Naive thymus-derived CD4-positive, alpha-beta T cell (primary cell): ENCODE results near the gene TMEM30B. TPM values are rescaled to one million over a fixed set of nuclear protein-coding genes. Genes with fewer than 3 reads are reported as not detected.

Experiments used
- ATAC-seq: fragments of 150-1000 bp; cut with Tn5 transposase; 2 replicates; pipeline ENCODE4 v1.10.0; 2021; ENCODE audit warnings: mild to moderate bottlenecking, moderate library complexity
- CTCF ChIA-PET: fragments of 350-600 bp; sonication (Branson Sonifier 250); formaldehyde crosslinking; loops from one replicate; lab custom pipeline; 2021; ENCODE audit warnings: antibody characterized with exemption; lab: Charles Lee
- POLR2A ChIA-PET: fragments of 350-600 bp; sonication (Branson Sonifier 250); formaldehyde crosslinking; loops from one replicate; lab custom pipeline; 2021; ENCODE audit warnings: antibody characterized with exemption, inconsistent platforms; lab: Charles Lee
- DNase-seq, 9 donors: peaks; one replicate each; pipeline versions ENCODE4 v3.0.0 to v3.0.0-alpha.2; 2020 to 2022; ENCODE audit warnings: mixed read lengths in 1 of 9
- H3K27ac ChIP-seq: one replicate; pipeline ENCODE4 v1.7.0; 2013; ENCODE audit warnings: mild to moderate bottlenecking, low read depth, low read length, moderate library complexity
- H3K27me3 ChIP-seq, 2 donors: one replicate each; pipeline ENCODE4 v1.7.0; 2013; ENCODE audit warnings: low read length in 2 of 2, mild to moderate bottlenecking in 2 of 2, moderate library complexity in 2 of 2; ENCODE audit not compliant: control insufficient read depth in 2 of 2, insufficient read depth in 2 of 2
- H3K36me3 ChIP-seq, 3 experiments: 1 replicate in 2 of 3; 2 replicates in 1 of 3; pipeline ENCODE4 v1.7.0; 2013; ENCODE audit warnings: low read length in 3 of 3, mild to moderate bottlenecking in 3 of 3, moderate library complexity in 1 of 3; ENCODE audit not compliant: insufficient read depth in 3 of 3, control insufficient read depth in 2 of 3
- H3K4me1 ChIP-seq, 2 donors: one replicate each; pipeline ENCODE4 v1.7.0; 2013; ENCODE audit warnings: low read length in 2 of 2, mild to moderate bottlenecking in 2 of 2, moderate library complexity in 1 of 2; ENCODE audit not compliant: control insufficient read depth in 2 of 2, insufficient read depth in 2 of 2
- H3K4me3 ChIP-seq: 2 replicates; pipeline ENCODE4 v1.7.0; 2013; ENCODE audit warnings: mild to moderate bottlenecking, low read length
- H3K9me3 ChIP-seq, 3 experiments: 1 replicate in 2 of 3; 2 replicates in 1 of 3; pipeline ENCODE4 v1.7.0; 2013; ENCODE audit warnings: low read length in 3 of 3; ENCODE audit not compliant: control insufficient read depth in 2 of 3
- H3K27ac Mint-ChIP-seq, 9 donors: one replicate each; pipeline ENCODE4 v1.8.0; 2020 to 2022; ENCODE audit warnings: mixed read lengths in 9 of 9, mild to moderate bottlenecking in 8 of 9, moderate library complexity in 5 of 9, inconsistent platforms in 2 of 9
- H3K27me3 Mint-ChIP-seq, 5 donors: one replicate each; pipeline ENCODE4 v1.8.0; 2021 to 2022; ENCODE audit warnings: mixed read lengths in 5 of 5, mild to moderate bottlenecking in 1 of 5
- H3K36me3 Mint-ChIP-seq, 5 donors: one replicate each; pipeline ENCODE4 v1.8.0; 2020 to 2022; ENCODE audit warnings: mixed read lengths in 5 of 5, mild to moderate bottlenecking in 3 of 5, inconsistent platforms in 1 of 5
- H3K4me1 Mint-ChIP-seq, 7 donors: one replicate each; pipeline ENCODE4 v1.8.0; 2020 to 2022; ENCODE audit warnings: mixed read lengths in 7 of 7, mild to moderate bottlenecking in 3 of 7, inconsistent platforms in 1 of 7
- H3K4me3 Mint-ChIP-seq, 10 donors: one replicate each; pipeline ENCODE4 v1.8.0; 2020 to 2022; ENCODE audit warnings: mild to moderate bottlenecking in 10 of 10, mixed read lengths in 10 of 10, moderate library complexity in 6 of 10, inconsistent platforms in 2 of 10
- H3K9me3 Mint-ChIP-seq, 11 donors: one replicate each; pipeline ENCODE4 v1.8.0; 2020 to 2022; ENCODE audit warnings: mixed read lengths in 11 of 11, mild to moderate bottlenecking in 4 of 11, inconsistent platforms in 1 of 11, moderate library complexity in 1 of 11
- intact Hi-C, 2 donors: fragments of 100-400 bp; cut with micrococcal nuclease; formaldehyde crosslinking; loops; one replicate each; pipeline ENCODE4 v1.15.1; 2023
- polyA plus RNA-seq, 2 donors: library from polyadenylated mRNA; unstranded; fragments of 300-500 nt; fragmentation: Illumina TruSeq; gene quantifications; one replicate each; pipeline ENCODE4 v1.2.3, GENCODE V29; 2021
- total RNA-seq, 6 experiments: library from RNA in 5 of 6; stranded (reverse) in 5 of 6; gene quantifications; 1 replicate in 5 of 6; 2 replicates in 1 of 6; pipeline ENCODE4 v1.2.3 and lab custom pipeline; 2021 to 2026

Gene TMEM30B
- total and polyA plus RNA-seq, 7 experiments from 2014 or later: 0.17 to 11.2 (median 5.6) TPM

DNA sequence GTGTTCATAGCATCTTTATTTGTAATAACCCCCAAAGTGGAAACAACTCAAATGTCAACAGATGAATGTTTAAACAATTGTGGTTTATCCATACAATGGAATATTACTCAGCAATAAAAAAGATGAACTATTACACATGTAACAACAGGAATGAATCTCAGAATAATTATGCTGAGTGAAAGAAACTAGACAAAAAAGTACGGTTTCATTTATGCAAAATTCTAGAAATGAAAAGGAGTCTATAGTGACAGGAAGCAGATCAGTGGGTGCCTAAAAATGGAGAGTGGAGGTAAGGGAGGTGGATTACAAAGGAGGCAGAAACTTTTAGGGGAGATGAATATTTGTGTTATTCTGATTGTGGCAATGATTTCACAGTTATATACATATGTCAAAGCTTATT, 45.0 kb upstream of the TMEM30B start:
- peak overlapping the region; percentile 90 for H3K4me3 ChIP-seq
- H3K9me3 Mint-ChIP-seq: peaks cover 0 to 3% (median 0%) of the 10 kb centered on the region in 11 donors

GRCh38 chr14:61325166-61325565, 44.0 kb upstream of the TMEM30B start:
- H3K4me3 ChIP-seq: peak overlapping the region; percentile 90
- H3K9me3 ChIP-seq: no peaks in the 10 kb centered on the region
- no peak for DNase-seq
- H3K36me3 Mint-ChIP-seq: peaks cover 5 to 57% (median 22%) of the 10 kb centered on the region in 5 donors
- H3K4me3 Mint-ChIP-seq: peak overlapping the region in 9 of 10 donors; percentile 79 to 100 (median 98)
- intact Hi-C loops: loop anchor here in 1 of 2 donors (10.0 kb wide), 1 partner anchor 1080 kb away; the partner anchor contains the start of gene PPM1A
- H3K9me3 Mint-ChIP-seq: peaks cover 0 to 3% (median 0%) of the 10 kb centered on the region in 11 donors
- H3K27ac ChIP-seq: peak overlapping the region; percentile 91
- H3K27ac Mint-ChIP-seq: peak overlapping the region in 8 of 9 donors; percentile 64 to 99 (median 92)
- H3K27me3 Mint-ChIP-seq: no peaks in the 10 kb centered on the region
- ChIA-PET CTCF (interaction anchor here (0.6 kb wide), 1 partner anchor 9 kb away, joined by 3 read pairs; no protein-coding TSS in a partner anchor), POLR2A (interaction anchor here (10.2 kb wide), 1 partner anchor 10 kb away, joined by 214 read pairs; no protein-coding TSS in a partner anchor)
- H3K4me1 ChIP-seq: peaks cover 25 to 51% of the 10 kb centered on the region in 2 donors
- H3K36me3 ChIP-seq: peaks cover 0 to 16% (median 5%) of the 10 kb centered on the region in 3 experiments
- H3K4me1 Mint-ChIP-seq: peaks cover 35 to 61% (median 57%) of the 10 kb centered on the region in 7 donors
- H3K27me3 ChIP-seq: no peaks in the 10 kb centered on the region
- ATAC-seq: no peak

More for the DNA sequence above, 45.0 kb upstream of the TMEM30B start:
- peaks cover 0 to 16% (median 5%) of the 10 kb centered on the region in 3 experiments for H3K36me3 ChIP-seq
- no peaks in the 10 kb centered on the region for H3K9me3 ChIP-seq
- POLR2A ChIA-PET: interaction anchor here (0.8 to 10.2 kb wide), 7 partner anchors 9 to 77 kb away, joined by 3 to 214 read pairs (median 4); no protein-coding TSS in a partner anchor
- DNase-seq: no peak
- intact Hi-C loops: loop anchor here (1.0 to 10.0 kb wide), 3 partner anchors 8 to 1081 kb away; partner anchors contain the start of gene PPM1A (in 1 of the 2)
- no peak for ATAC-seq
- H3K4me1 ChIP-seq: peaks cover 30 to 53% of the 10 kb centered on the region in 2 donors
- H3K4me1 Mint-ChIP-seq: peaks cover 40 to 64% (median 60%) of the 10 kb centered on the region in 7 donors
- no peaks in the 10 kb centered on the region for H3K27me3 Mint-ChIP-seq
- peak overlapping the region in 8 of 9 donors; percentile 55 to 99 (median 89) for H3K27ac Mint-ChIP-seq
- H3K36me3 Mint-ChIP-seq: peaks cover 5 to 59% (median 26%) of the 10 kb centered on the region in 5 donors
- peak overlapping the region in 9 of 10 donors; percentile 75 to 99 (median 98) for H3K4me3 Mint-ChIP-seq
- no peaks in the 10 kb centered on the region for H3K27me3 ChIP-seq
- CTCF ChIA-PET: interaction anchor here (0.7 to 1.1 kb wide), 2 partner anchors 15 to 77 kb away, joined by 3 read pairs; no protein-coding TSS in a partner anchor
- H3K27ac ChIP-seq: peak overlapping the region; percentile 91

- no peaks in the 10 kb centered on the region for H3K27me3 Mint-ChIP-seq
- intact Hi-C loops: loop anchor here (1.0 to 10.0 kb wide), 11 partner anchors 8 to 1079 kb away; partner anchors contain the start of genes HIF1A (in 1 of the 2), PPM1A (in 1 of the 2) and SNAPC1 (in 1 of the 2)
- H3K4me3 ChIP-seq: peak overlapping the region; percentile 90
- DNase-seq: no peak
- peaks cover 0 to 16% (median 5%) of the 10 kb centered on the region in 3 experiments for H3K36me3 ChIP-seq
- H3K4me1 Mint-ChIP-seq: peaks cover 25 to 49% (median 45%) of the 10 kb centered on the region in 7 donors
- H3K9me3 ChIP-seq: no peaks in the 10 kb centered on the region
- H3K36me3 Mint-ChIP-seq: peaks cover 0 to 50% (median 22%) of the 10 kb centered on the region in 5 donors
- H3K4me3 Mint-ChIP-seq: peak overlapping the region in 9 of 10 donors; percentile 95 to 100 (median 98)
- H3K27ac Mint-ChIP-seq: peak overlapping the region in 8 of 9 donors; percentile 93 to 99 (median 97)
- ChIA-PET POLR2A (interaction anchor here (0.7 to 10.2 kb wide), 11 partner anchors 11 to 347 kb away, joined by 3 to 214 read pairs (median 12); no protein-coding TSS in a partner anchor), CTCF (interaction anchor here (0.8 to 3.3 kb wide), 3 partner anchors 11 to 480 kb away, joined by 3 to 15 read pairs (median 3); no protein-coding TSS in a partner anchor)
- no peaks in the 10 kb centered on the region for H3K27me3 ChIP-seq
- H3K9me3 Mint-ChIP-seq: peaks cover 0 to 3% (median 0%) of the 10 kb centered on the region in 11 donors
- H3K4me1 ChIP-seq: peaks cover 16 to 42% of the 10 kb centered on the region in 2 donors
- peak overlapping the region; percentile 91 for H3K27ac ChIP-seq
- ATAC-seq: no peak
Observed at GRCh38 chr14:61323970-61324369, 42.8 kb upstream of the TMEM30B start.

DNA sequence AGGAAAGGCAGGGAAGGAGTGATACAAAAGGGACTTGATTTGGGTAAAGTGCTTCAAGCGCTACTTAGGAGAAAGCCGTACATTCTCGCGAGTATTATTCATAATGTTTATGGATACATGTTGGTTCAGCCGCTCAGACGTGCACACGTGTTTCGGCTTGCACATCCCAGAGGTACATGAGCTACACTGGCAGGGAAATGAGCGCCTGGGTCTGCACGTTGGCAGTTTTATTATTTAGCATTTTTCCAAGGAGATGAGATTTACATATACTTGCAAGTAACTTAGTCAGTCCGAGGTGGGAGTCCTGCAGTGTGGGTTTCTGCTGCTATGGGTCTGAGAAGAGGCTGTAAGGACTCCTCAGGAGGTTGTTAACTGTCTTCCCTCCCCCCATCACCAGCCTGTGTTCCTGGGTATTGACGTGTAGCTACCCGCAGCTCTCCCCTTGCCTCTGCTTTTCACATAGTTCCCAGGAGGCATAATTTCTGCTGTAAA, 41.7 kb upstream of the TMEM30B start:
- DNase-seq (peak in 8 of 9 donors; percentile 41 to 74 (median 69)), ATAC-seq (peak; percentile 35)
- ChIA-PET POLR2A (interaction anchor here (0.6 to 10.2 kb wide), 25 partner anchors 10 to 372 kb away, joined by 3 to 214 read pairs (median 6); partner anchors contain the start of gene HIF1A), CTCF (interaction anchor here (0.7 to 3.3 kb wide), 14 partner anchors 8 to 515 kb away, joined by 3 to 15 read pairs (median 4); no protein-coding TSS in a partner anchor)
- no peaks in the 10 kb centered on the region for H3K27me3 ChIP-seq
- Mint-ChIP-seq H3K27me3 (no peaks in the 10 kb centered on the region), H3K27ac (peak overlapping the region in 8 of 9 donors; percentile 93 to 99 (median 97)), H3K36me3 (peaks cover 0 to 45% (median 19%) of the 10 kb centered on the region in 5 donors), H3K9me3 (peaks cover 0 to 3% (median 0%) of the 10 kb centered on the region in 11 donors), H3K4me3 (peak overlapping the region in 9 of 10 donors; percentile 95 to 100 (median 98)), H3K4me1 (peaks cover 17 to 39% (median 37%) of the 10 kb centered on the region in 7 donors)
- peak overlapping the region; percentile 91 for H3K27ac ChIP-seq
- peak overlapping the region; percentile 90 for H3K4me3 ChIP-seq
- H3K4me1 ChIP-seq: peaks cover 16 to 34% of the 10 kb centered on the region in 2 donors
- no peaks in the 10 kb centered on the region for H3K9me3 ChIP-seq
- H3K36me3 ChIP-seq: peaks cover 0 to 16% (median 5%) of the 10 kb centered on the region in 3 experiments
- intact Hi-C loops: loop anchor here (1.0 to 10.0 kb wide), 12 partner anchors 9 to 1078 kb away; partner anchors contain the start of genes HIF1A (in 1 of the 2), PPM1A (in 1 of the 2) and SNAPC1 (in 1 of the 2)

DNA sequence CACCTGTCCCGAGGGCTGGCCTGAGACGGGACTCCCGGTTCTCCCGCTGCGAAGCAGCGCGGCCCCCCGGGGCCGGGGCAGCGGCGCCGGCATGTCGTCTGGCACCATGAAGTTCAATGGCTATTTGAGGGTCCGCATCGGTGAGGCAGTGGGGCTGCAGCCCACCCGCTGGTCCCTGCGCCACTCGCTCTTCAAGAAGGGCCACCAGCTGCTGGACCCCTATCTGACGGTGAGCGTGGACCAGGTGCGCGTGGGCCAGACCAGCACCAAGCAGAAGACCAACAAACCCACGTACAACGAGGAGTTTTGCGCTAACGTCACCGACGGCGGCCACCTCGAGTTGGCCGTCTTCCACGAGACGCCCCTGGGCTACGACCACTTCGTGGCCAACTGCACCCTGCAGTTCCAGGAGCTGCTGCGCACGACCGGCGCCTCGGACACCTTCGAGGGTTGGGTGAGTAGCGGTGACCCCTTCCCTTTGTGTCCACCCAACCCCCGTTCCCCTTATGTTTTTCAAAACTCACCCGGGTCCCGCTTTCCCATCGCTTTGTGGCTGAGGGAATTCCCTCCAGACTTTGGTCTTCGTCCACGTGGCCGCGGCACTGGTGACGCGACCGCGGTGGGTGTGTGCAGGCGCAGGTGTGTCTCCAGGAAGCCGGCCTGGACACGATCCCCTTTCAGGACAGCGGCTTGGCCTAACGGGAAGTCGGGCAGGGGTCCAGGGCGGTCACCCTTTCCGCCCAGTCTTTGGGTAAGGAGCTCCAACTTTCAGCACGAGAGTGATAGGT, 41.1 kb upstream of the TMEM30B start:
- CTCF ChIA-PET: interaction anchor here (0.5 to 3.3 kb wide), 20 partner anchors 9 to 515 kb away, joined by 3 to 15 read pairs (median 4); no protein-coding TSS in a partner anchor
- peak overlapping the region; percentile 90 for H3K4me3 ChIP-seq
- H3K27ac Mint-ChIP-seq: peak overlapping the region in 8 of 9 donors; percentile 93 to 99 (median 97)
- H3K9me3 Mint-ChIP-seq: peaks cover 0 to 3% (median 0%) of the 10 kb centered on the region in 11 donors
- H3K36me3 Mint-ChIP-seq: peaks cover 0 to 41% (median 17%) of the 10 kb centered on the region in 5 donors
- peaks cover 14 to 33% (median 32%) of the 10 kb centered on the region in 7 donors for H3K4me1 Mint-ChIP-seq
- peaks cover 0 to 16% (median 5%) of the 10 kb centered on the region in 3 experiments for H3K36me3 ChIP-seq
- DNase-seq (peak in 1 of 9 donors; percentile 56), ATAC-seq (peak; percentile 2)
- intact Hi-C loops: loop anchor here (1.0 to 10.0 kb wide), 9 partner anchors 15 to 1077 kb away; partner anchors contain the start of genes HIF1A (in 1 of the 2), PPM1A (in 1 of the 2) and SNAPC1 (in 1 of the 2)
- POLR2A ChIA-PET: interaction anchor here (0.7 to 10.2 kb wide), 23 partner anchors 9 to 154 kb away, joined by 3 to 214 read pairs (median 4); no protein-coding TSS in a partner anchor
- peak overlapping the region in 9 of 10 donors; percentile 95 to 100 (median 98) for H3K4me3 Mint-ChIP-seq
- H3K4me1 ChIP-seq: peaks cover 18 to 29% of the 10 kb centered on the region in 2 donors
- H3K27me3 ChIP-seq: no peaks in the 10 kb centered on the region
- no peaks in the 10 kb centered on the region for H3K9me3 ChIP-seq
- H3K27me3 Mint-ChIP-seq: no peaks in the 10 kb centered on the region
- peak overlapping the region; percentile 91 for H3K27ac ChIP-seq
